NCI-H526 treated with DMSO at 0.1 percent for 48 hours (cell line): ENCODE measurements around the gene SKA1.
A peak's percentile ranks its signal among the peaks of the same experiment; 100 is the strongest.
"Not testable (repeated sequence)": the region's sequence is repeated elsewhere in the genome, so short reads cannot be mapped to it uniquely, and the experiment has no call there.

Source experiments
- DNase-seq: peaks from one replicate; lab custom pipeline; 2025; lab: John Stamatoyannopoulos, UW

SKA1 gene

GRCh38 chr18:50429207-50429948, 54.5 kb downstream of the SKA1 start:
- peak; percentile 45 for DNase-seq

GRCh38 chr18:50432915-50433314, 58.1 kb downstream of the SKA1 start:
- DNase-seq = no peak

- not testable (repeated sequence) for DNase-seq
Observed at GRCh38 chr18:50436742-50437141, 61.9 kb downstream of the SKA1 start.

GRCh38 chr18:50439460-50440015, 64.7 kb downstream of the SKA1 start:
- DNase-seq = no peak

GRCh38 chr18:50441016-50441415, 66.2 kb downstream of the SKA1 start:
- DNase-seq = no peak

GRCh38 chr18:50441501-50441900, 66.7 kb downstream of the SKA1 start:
- DNase-seq = no peak
